ENCODE measurements around the gene TBC1D25. TPM values are rescaled to one million over a fixed set of nuclear protein-coding genes. Genes with fewer than 3 reads are reported as not detected.

TBC1D25 gene
- total RNA-seq, 2 donors from 2014 or later: 11.4 to 13.6 TPM

DNA sequence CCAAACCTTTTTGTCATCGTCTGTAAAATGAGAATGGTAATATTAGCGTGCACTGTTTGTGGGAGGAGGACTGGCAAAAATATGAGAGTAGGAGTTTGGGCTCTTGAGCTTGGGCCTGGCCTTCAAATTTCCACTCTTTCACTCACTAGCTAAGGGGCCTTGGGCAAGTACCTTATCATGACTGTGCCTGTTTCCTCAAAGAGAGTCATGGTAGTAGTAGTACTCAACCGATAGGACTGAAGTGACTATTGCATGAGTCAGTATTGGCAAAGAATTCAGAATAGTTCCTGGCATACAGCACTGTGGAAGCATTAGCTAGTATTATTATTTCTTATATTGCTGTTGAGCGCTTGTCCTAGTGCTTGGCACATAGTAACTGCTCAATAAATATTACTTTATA, 18.8 kb downstream of the TBC1D25 start:
- Histone ChIP-seq H3K36me3 (peaks cover 10% of the 10 kb centered on the region), H3K27me3 (replicated peaks; ENCODE audit: insufficient read depth) (no peaks in the 10 kb centered on the region), H3K4me3 (no peak overlapping the region), H3K4me1 (ENCODE audit: control insufficient read depth in 1 of 2, low read depth in 2 of 2) (no peaks in the 10 kb centered on the region), H3K9me3 (no peaks in the 10 kb centered on the region), H3K27ac (peak overlapping the region in 1 of 2 donors; percentile 11)
- peak; percentile 89 for ATAC-seq (ENCODE audit: insufficient number of reproducible peaks, low FRiP score, low read depth)
- TF ChIP-seq, protein P1, sequence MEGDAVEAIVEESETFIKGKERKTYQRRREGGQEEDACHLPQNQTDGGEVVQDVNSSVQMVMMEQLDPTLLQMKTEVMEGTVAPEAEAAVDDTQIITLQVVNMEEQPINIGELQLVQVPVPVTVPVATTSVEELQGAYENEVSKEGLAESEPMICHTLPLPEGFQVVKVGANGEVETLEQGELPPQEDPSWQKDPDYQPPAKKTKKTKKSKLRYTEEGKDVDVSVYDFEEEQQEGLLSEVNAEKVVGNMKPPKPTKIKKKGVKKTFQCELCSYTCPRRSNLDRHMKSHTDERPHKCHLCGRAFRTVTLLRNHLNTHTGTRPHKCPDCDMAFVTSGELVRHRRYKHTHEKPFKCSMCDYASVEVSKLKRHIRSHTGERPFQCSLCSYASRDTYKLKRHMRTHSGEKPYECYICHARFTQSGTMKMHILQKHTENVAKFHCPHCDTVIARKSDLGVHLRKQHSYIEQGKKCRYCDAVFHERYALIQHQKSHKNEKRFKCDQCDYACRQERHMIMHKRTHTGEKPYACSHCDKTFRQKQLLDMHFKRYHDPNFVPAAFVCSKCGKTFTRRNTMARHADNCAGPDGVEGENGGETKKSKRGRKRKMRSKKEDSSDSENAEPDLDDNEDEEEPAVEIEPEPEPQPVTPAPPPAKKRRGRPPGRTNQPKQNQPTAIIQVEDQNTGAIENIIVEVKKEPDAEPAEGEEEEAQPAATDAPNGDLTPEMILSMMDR (IDR thresholded peaks at IDR 0.05): no peak
- DNase-seq (ENCODE audit: low spot score): no peak

DNA sequence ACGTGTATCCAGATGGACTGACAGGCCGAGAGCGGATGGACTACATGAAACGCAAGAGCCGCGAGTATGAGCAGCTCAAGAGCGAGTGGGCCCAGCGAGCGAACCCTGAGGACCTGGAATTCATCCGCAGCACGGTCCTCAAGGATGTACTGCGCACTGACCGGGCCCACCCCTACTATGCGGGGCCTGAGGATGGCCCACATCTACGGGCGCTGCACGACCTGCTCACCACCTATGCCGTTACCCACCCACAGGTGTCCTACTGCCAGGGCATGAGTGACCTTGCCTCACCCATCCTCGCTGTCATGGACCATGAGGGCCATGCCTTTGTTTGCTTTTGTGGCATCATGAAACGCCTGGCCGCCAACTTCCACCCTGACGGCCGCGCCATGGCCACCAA, 20.1 kb downstream of the TBC1D25 start:
- Histone ChIP-seq H3K9me3 (no peaks in the 10 kb centered on the region), H3K4me3 (no peak overlapping the region), H3K36me3 (peaks cover 10% of the 10 kb centered on the region), H3K27ac (no peak overlapping the region), H3K4me1 (ENCODE audit: control insufficient read depth in 1 of 2, low read depth in 2 of 2) (no peaks in the 10 kb centered on the region), H3K27me3 (replicated peaks; ENCODE audit: insufficient read depth) (no peaks in the 10 kb centered on the region)
- DNase-seq (ENCODE audit: low spot score) (no peak), ATAC-seq (ENCODE audit: insufficient number of reproducible peaks, low FRiP score, low read depth) (no peak)
- TF ChIP-seq, protein P1 (IDR thresholded peaks at IDR 0.05): no peak

DNA sequence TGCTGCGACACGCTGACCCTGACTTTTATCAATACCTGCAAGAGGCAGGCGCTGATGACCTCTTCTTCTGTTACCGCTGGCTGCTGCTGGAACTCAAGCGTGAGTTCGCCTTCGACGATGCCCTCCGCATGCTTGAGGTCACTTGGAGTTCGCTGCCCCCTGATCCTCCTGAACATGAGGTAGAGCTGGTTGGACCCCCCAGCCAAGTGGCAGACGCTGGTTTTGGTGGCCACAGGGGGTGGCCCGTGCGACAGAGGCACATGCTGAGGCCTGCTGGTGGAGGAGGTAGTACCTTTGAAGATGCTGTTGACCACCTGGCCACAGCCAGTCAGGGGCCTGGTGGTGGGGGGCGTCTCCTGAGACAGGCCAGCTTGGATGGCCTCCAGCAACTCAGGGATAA, 20.5 kb downstream of the TBC1D25 start:
- H3K36me3 ChIP-seq: peaks cover 10% of the 10 kb centered on the region
- no peak for DNase-seq (ENCODE audit: low spot score)
- H3K27me3 ChIP-seq (replicated peaks; ENCODE audit: insufficient read depth): no peaks in the 10 kb centered on the region
- H3K27ac ChIP-seq: no peak overlapping the region
- no peaks in the 10 kb centered on the region for H3K4me1 ChIP-seq (ENCODE audit: control insufficient read depth in 1 of 2, low read depth in 2 of 2)
- no peak overlapping the region for H3K4me3 ChIP-seq
- no peak for ATAC-seq (ENCODE audit: insufficient number of reproducible peaks, low FRiP score, low read depth)
- no peaks in the 10 kb centered on the region for H3K9me3 ChIP-seq
- TF ChIP-seq, protein P1 (IDR thresholded peaks at IDR 0.05): no peak

DNA sequence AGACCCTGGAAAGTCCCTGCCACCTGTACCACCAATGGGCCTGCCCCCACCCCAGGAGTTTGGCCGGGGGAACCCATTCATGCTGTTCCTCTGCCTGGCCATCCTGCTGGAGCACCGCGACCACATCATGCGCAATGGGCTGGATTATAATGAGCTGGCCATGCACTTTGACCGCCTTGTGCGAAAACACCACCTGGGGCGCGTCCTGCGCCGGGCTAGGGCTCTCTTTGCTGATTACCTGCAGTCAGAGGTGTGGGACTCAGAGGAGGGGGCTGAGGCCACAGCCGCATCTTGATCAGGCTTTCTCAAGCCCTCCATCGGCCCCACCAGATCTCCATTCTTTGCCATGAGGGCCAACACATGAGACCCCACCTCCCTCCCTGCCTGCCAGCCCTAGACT, 21.2 kb downstream of the TBC1D25 start:
- H3K36me3 ChIP-seq: peaks cover 10% of the 10 kb centered on the region
- DNase-seq (ENCODE audit: low spot score): no peak
- TF ChIP-seq, protein P1 (IDR thresholded peaks at IDR 0.05): no peak
- no peak for ATAC-seq (ENCODE audit: insufficient number of reproducible peaks, low FRiP score, low read depth)
- no peak overlapping the region for H3K4me3 ChIP-seq
- H3K9me3 ChIP-seq: no peaks in the 10 kb centered on the region
- no peaks in the 10 kb centered on the region for H3K27me3 ChIP-seq (replicated peaks; ENCODE audit: insufficient read depth)
- H3K4me1 ChIP-seq (ENCODE audit: control insufficient read depth in 1 of 2, low read depth in 2 of 2): no peaks in the 10 kb centered on the region
- H3K27ac ChIP-seq: no peak overlapping the region

DNA sequence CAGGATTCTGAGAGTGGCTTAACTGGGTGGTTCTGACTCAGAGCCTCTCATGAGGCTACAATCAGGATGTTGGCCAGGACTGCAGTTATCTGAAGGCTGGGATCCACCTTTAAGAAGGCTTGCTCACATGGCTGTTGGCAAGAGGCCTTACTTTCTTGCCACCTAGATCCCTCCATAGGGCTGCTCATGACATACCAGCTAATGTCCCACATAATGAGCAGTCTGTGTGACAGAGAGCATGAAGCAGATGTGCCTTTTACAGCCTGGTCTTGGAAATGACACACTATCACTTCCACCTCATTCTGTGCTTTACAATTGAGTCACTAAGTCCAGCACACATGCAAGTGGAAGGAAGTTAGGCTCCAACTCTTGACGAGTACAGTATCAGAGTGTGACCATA, 30.4 kb downstream of the TBC1D25 start:
- Histone ChIP-seq H3K27ac (no peak overlapping the region), H3K9me3 (no peaks in the 10 kb centered on the region), H3K4me1 (ENCODE audit: control insufficient read depth in 1 of 2, low read depth in 2 of 2) (no peaks in the 10 kb centered on the region), H3K4me3 (no peak overlapping the region), H3K36me3 (no peaks in the 10 kb centered on the region), H3K27me3 (replicated peaks; ENCODE audit: insufficient read depth) (no peaks in the 10 kb centered on the region)
- ATAC-seq (ENCODE audit: insufficient number of reproducible peaks, low FRiP score, low read depth) (no peak), DNase-seq (ENCODE audit: low spot score) (no peak)
- TF ChIP-seq, protein P1 (IDR thresholded peaks at IDR 0.05): no peak

All from thoracic aorta (tissue), 2 donors.